Right atrium auricular region (tissue), 2 donors: ENCODE data around the gene RAB7A. TPM values are rescaled to one million over a fixed set of nuclear protein-coding genes. Genes with fewer than 3 reads are reported as not detected.
A peak's percentile ranks its signal among the peaks of the same experiment; 100 is the strongest.

Source experiments
- DNase-seq: peaks from one replicate; pipeline ENCODE4 v3.0.0-alpha.2; 2019; ENCODE audit warnings: low spot score
- H3K27ac ChIP-seq, 2 donors: fragments of 200-600 bp; sonication (generic); 1 replicate in 1 of 2; 2 replicates in 1 of 2; pipeline ENCODE4 v1.5.1; 2016 to 2019
- H3K27me3 ChIP-seq, 2 donors: fragments of 200-600 bp; sonication (generic); one replicate each; pipeline versions ENCODE4 v1.5.1 to v1.6.0; 2017 to 2019
- H3K36me3 ChIP-seq: fragments of 200-600 bp; sonication (generic); one replicate; pipeline ENCODE4 v1.5.1; 2016
- H3K4me1 ChIP-seq, 2 donors: fragments of 200-600 bp; sonication (generic); one replicate each; pipeline versions ENCODE4 v1.5.1 to v1.6.0; 2017 to 2019
- H3K4me3 ChIP-seq, 2 donors: fragments of 200-600 bp; sonication (generic); 1 replicate in 1 of 2; 2 replicates in 1 of 2; pipeline ENCODE4 v1.5.1; 2017 to 2019; ENCODE audit warnings: mild to moderate bottlenecking in 1 of 2, moderate library complexity in 1 of 2
- H3K9me3 ChIP-seq, 2 donors: fragments of 200-600 bp; sonication (generic); one replicate each; pipeline ENCODE4 v1.5.1; 2019
- CTCF ChIP-seq, 2 donors: fragments of 200-600 bp; sonication (generic); IDR thresholded peaks; one replicate each; pipeline ENCODE4 v1.5.1; 2019; ENCODE audit warnings: antibody characterized with exemption in 2 of 2
- total RNA-seq, 2 donors: library from RNA; depleted of rRNA; stranded (reverse); fragments of >200 nt; gene quantifications; one replicate each; pipeline ENCODE4 v1.1.0, GENCODE V29; 2016

Gene RAB7A
- total RNA-seq, 2 donors from 2014 or later: 123 to 135 TPM

GRCh38 chr3:128698211-128699047 lies 27.6 kb upstream of the RAB7A start:
- no peak for TF ChIP-seq CTCF (IDR thresholded peaks at IDR 0.05)
- Histone ChIP-seq H3K4me3 (peak overlapping the region; percentile 51 to 73), H3K9me3 (no peaks in the 10 kb centered on the region), H3K36me3 (no peaks in the 10 kb centered on the region), H3K27ac (peak overlapping the region; percentile 85 to 86), H3K27me3 (no peaks in the 10 kb centered on the region), H3K4me1 (no peaks in the 10 kb centered on the region)
- DNase-seq: no peak

GRCh38 chr3:128701342-128702212 lies 24.4 kb upstream of the RAB7A start:
- no peaks in the 10 kb centered on the region for H3K36me3 ChIP-seq
- no peak overlapping the region for H3K27ac ChIP-seq

GRCh38 chr3:128702391-128702790 lies 23.6 kb upstream of the RAB7A start:
- no peak overlapping the region for H3K4me3 ChIP-seq
- no peak for TF ChIP-seq CTCF (IDR thresholded peaks at IDR 0.05)
- H3K27me3 ChIP-seq: no peaks in the 10 kb centered on the region
- no peaks in the 10 kb centered on the region for H3K36me3 ChIP-seq
- no peak for DNase-seq
- H3K9me3 ChIP-seq: no peaks in the 10 kb centered on the region
- H3K4me1 ChIP-seq: no peaks in the 10 kb centered on the region
- no peak overlapping the region for H3K27ac ChIP-seq

More at GRCh38 chr3:128701342-128702212, 24.4 kb upstream of the RAB7A start:
- no peak for TF ChIP-seq CTCF (IDR thresholded peaks at IDR 0.05)
- Histone ChIP-seq H3K27me3 (no peaks in the 10 kb centered on the region), H3K9me3 (no peaks in the 10 kb centered on the region), H3K4me1 (no peaks in the 10 kb centered on the region), H3K4me3 (no peak overlapping the region)
- no peak for DNase-seq

GRCh38 chr3:128703561-128703960 lies 22.4 kb upstream of the RAB7A start:
- H3K4me1 ChIP-seq: no peaks in the 10 kb centered on the region
- no peak for DNase-seq

GRCh38 chr3:128706086-128706615 lies 19.8 kb upstream of the RAB7A start:
- no peaks in the 10 kb centered on the region for H3K4me1 ChIP-seq
- no peak overlapping the region for H3K27ac ChIP-seq
- no peak for DNase-seq
- no peaks in the 10 kb centered on the region for H3K27me3 ChIP-seq
- no peak for TF ChIP-seq CTCF (IDR thresholded peaks at IDR 0.05)
- H3K4me3 ChIP-seq: no peak overlapping the region
- no peaks in the 10 kb centered on the region for H3K9me3 ChIP-seq
- no peaks in the 10 kb centered on the region for H3K36me3 ChIP-seq

More at GRCh38 chr3:128703561-128703960, 22.4 kb upstream of the RAB7A start:
- no peak for TF ChIP-seq CTCF (IDR thresholded peaks at IDR 0.05)
- Histone ChIP-seq H3K27ac (no peak overlapping the region), H3K36me3 (no peaks in the 10 kb centered on the region), H3K4me3 (no peak overlapping the region), H3K27me3 (no peaks in the 10 kb centered on the region), H3K9me3 (no peaks in the 10 kb centered on the region)
